Measurements from ENCODE around the gene C10orf53.
A peak's percentile ranks its signal among the peaks of the same experiment; 100 is the strongest.
"Not testable (repeated sequence)": the region's sequence is repeated elsewhere in the genome, so short reads cannot be mapped to it uniquely, and the experiment has no call there.

The C10orf53 gene

DNA sequence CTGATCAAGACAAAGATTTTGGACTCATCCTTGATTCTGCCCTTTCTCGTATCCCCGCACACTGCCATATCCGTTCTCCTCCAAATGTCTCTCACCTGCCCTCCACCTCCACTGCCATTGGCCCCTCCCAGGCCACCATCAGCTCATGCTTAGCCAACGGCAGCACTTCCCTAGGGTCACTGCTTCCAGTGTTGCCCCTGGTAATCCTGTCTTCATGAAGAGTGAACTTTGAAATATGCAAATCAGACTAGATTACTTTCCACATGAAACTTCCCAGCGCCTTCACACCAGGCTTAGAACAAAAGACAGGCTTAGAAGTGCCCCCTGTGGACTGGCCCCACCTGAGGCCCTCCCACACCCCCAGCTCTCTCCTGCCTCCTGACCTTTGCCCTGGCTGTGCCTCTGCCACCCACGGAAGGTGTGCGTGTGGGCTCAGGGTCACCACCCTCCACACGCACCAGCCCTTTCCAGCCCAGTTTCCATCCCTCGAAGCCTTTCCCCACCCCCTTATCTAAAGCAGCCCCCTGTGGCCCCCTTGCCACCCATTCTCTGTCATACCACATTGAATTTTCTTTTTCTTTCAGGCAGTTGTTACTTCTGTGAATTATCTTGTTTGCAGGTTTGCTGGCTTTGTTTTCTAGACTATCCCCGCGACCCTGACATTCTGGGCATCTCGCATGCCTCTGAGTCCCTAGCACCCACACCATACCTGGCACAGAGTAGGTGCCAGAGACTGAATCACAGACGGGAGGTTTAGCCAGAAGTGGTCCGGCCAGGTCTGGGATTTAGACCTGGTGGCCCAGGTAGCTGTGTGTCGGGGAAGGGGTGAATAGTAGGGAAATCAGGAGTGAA, 26.8 kb upstream of the C10orf53 start:
- peak; percentile 25 for DNase-seq (ENCODE audit: low spot score)

DNA sequence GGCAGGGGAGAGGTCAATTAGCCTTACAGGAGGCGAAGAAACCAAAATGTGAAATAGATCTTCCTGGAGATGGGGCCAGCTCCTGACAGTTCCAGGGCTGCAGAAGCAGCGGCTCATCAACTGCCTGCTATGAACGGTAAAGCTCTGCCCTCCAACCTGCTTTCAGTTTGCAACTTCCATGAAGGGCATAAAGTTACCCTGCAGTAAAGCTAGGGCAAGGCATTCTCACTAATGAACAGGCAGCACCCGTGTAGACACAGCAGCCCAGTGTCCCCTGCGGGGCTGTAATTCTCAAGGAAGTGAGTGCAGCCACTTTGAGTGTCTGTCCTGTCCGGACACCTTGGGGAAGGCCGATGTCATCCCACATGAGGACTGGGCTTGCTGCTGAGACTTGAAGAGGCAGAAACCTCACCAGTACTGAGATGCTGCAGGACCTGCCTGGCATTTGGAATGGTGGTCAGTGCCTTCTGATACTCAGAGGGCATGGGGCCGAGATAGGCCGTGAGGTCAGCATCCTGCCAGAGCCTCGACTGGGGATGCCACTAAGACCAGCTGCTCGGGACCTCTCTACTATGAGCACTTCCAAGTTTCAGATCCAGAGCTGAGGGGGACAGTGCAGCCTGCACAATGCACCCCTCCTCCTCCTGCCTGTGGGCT, 26.1 kb upstream of the C10orf53 start:
- DNase-seq (ENCODE audit: low spot score): peak; percentile 27

DNA sequence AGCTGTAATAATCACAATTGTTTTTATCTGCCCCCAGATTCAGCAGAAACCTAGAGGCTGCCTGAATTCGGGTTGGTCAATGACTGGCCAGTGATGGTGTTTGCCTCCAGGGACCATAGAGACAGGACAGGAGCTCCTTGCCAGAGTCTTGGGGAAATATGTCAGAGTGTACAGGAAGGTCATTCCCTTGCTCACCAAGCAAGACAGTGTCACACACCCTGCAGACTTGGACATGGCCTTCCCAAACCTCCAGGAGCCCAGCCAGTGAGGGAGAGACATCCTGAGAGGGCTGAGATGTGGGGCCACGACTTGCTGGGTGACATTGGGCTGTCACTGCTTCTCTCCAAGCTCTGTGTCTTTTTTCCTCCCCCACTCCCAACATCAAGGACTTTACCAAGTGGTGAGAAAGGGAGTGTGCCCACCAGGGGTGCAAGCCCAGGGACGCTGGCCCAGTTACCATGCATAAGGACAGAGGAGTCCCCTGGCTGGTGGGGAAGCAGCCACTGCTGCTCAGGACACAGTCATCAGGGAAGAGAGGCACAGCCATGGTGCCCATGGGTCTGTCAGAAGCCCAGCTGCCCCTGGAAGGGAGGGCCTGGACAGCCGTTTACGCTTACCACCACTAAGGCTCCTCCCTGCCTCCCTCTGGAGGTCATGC, 25.3 kb upstream of the C10orf53 start:
- DNase-seq (ENCODE audit: low spot score): peak; percentile 30

DNA sequence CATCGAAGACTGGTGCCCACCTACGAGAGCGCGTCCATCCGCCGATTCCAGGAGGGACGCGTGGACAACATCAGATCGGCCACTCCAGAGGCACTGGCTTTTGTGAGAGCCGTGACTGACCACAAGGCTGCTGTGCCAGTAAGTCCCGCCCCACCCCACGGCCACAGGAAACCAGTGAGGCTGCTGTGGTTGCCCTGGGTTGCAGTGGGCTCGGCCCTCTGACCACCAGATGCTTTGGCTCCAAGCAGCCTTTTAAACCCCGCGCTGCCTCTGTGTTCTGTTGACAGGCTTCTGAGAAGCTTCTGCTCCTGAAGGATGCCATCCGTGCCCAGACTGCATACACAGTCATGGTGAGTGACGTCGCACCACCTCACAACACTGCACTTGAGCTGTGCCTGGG, 24.4 kb upstream of the C10orf53 start:
- peak; percentile 34 for DNase-seq (ENCODE audit: low spot score)

DNA sequence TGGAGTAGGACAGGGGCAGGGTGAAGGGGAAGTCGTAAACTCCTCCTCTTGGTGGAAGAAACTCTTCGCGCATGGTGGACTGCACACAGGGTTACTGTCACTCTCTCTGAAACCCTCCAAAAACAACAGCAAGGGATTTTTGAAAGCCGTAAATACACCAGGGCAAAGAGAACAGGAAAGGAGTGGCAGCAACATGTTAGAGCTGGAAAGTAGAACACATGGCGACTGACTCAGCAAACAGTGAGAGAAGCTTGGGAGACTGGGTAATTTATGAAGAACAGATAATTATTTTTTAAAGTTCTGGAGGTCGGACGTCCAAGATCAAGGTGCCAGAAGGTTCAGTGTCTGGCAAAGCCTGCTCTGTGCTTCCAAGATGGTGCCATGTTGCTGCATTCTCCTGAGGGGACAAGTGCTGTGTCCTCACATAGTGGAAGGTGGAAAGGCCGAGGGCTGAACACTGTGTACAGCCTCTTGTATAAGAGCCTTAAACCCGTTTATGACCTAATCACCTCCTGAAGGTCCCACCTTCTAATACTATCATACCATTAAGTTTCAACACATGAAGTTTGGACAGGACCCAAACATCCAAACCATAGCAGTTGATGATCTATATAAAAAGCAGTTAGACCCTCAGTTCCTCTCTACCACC, 22.5 kb upstream of the C10orf53 start:
- no peak for DNase-seq (ENCODE audit: low spot score)

DNA sequence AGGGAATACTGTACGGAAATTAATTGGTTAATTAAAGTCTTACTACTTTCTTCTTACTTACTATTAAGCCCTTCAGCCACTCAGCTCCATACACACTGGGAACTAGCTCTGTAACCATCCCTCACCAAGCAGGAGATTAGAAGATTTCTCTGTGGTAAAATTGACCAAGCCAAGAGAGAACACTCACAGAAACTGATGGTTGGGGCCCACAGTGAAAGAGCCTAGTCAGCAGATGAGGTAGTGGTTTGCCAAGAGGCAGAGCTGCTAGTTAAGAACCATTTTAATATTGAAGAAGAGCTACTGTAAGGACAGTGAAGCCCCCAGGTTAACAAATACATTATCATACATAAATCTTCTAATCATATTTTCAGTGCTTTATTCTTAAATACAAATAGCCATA, 21.8 kb upstream of the C10orf53 start:
- DNase-seq (ENCODE audit: low spot score): no peak

DNA sequence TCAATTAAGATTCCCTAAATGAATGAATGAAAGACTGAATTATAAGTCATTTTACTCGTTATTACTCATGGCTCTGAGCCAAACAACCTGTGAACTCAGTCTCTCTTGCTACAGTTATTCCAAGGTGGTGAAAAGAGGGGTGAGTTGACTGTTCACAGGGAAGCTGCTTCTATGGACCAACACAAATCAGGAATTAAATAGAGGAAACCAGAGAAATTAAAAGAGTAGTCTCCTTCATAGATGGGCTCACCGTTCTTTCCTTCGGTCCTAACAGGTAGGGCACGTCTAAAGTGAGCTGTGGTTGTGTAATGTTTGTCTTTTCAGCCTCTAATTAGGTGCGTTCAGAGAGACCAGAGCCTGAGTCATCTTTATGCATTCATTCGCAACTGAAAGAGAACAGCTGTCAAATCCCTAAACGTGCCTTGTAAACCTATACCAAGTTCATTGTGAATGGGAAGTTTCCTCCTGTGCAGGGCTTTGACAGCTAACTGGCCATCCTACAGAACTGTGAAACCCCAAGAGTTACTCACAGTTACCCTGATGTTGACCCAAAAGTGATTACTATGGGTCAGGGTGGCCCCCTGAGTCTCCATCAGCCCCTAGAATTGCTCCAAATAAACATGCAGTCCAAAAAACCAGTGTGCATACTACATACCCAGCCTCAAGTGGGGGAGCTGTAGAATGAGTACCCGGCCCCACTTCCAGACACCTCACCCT, 18.2 kb upstream of the C10orf53 start:
- DNase-seq (ENCODE audit: low spot score): no peak

DNA sequence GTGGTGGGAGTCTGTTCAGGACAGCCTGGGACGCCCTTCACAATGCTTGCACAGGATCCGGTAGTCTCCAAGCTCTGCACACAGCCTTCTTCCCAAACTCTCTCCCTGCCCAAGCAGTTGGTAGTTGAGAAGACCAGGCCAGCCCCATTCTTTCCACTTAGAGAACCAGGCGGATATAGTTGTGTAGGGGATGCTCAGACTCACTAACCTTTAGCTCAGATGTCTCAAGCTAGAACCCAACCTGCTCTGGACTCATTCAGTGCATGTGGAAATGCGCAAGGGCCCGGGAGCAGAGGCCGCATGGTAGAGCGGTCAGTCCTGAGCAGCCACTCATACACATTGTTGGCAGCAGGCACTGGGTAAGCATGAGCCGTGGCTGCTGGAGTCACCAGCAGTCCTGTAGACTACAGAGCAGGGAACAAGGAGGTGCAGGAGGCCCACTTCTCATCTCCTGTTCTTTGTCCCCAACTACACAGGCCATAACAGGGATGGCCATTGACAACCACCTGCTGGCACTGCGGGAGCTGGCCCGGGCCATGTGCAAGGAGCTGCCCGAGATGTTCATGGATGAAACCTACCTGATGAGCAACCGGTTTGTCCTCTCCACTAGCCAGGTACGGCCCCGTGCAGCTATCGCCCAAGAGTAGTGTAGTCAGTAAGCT, 17.2 kb upstream of the C10orf53 start:
- DNase-seq (ENCODE audit: low spot score): no peak

DNA sequence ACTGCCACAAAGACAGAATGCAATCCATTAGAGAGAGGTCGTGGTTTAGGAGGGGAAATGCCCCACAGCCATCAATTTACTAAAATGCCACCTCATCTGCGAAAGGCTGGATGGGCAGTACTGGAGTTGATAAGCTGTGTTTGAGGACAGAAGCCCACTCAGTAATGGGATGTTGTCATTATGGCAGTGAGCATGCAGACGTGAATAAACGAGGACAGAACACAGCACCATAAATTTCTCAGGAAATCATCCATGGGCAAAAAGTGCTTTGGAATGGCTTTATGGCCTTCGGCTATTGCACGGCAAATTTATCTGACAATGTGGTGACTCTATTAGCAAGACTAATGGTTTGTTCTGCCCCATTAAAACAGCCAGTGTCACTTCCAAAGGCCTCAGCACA, 15.9 kb upstream of the C10orf53 start:
- DNase-seq (ENCODE audit: low spot score): no peak

DNA sequence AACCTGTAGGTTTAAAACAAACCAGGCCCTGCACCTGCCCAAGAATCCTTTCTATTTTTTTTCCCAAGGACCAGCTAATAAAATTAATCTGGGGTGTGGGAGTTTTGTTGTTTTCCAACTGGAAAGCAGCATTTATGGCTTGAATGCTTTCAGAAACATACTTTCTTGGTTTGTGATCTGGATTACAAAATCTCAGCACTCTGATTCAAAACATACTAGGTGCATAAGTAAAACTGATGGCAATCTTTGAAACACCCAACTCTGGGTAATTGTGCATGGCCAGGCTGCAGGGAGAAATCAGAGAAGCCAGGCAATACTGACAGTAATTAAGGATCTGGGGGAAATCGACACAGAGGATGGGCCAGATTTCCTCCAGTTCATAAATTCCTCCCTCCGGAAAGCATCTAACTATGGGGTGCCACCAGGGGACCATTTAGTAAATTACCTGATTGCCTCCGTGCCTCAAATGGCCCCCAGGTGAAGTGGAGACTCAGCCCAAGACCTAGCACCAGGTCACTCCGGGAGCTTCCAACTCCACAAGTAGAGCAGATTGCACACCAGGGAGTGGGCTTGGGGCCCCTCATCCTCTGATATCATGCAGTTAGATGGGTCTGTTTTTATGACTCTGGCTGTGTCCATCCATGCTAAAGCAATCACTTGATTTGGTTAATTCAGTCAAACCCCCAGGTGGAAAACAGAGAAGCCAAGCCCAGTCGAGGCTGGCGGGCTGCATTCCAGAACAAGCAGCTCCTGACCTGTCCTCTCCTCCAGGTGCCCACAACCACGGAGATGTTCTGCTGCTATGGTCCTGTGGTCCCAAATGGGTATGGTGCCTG, 15.2 kb upstream of the C10orf53 start:
- DNase-seq (ENCODE audit: low spot score): no peak

DNA sequence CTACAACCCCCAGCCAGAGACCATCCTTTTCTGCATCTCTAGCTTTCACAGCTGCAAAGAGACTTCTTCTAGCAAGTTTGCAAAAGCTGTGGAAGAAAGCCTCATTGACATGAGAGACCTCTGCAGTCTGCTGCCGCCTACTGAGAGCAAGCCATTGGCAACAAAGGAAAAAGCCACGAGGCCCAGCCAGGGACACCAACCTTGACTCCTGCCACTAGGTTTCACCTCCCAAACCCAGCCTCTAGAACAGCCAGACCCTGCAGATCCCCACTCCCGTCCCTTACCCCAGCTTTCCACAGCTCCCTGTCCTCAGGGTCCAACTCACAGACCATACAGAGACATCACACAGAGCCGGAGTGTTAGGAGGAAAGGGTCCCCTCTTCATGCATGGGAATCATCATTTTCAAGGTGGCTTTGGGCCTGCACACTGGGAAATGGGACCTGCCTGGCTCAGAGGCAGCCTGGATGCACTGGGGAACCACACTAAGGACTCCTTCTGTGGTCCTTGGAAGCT, 14.6 kb upstream of the C10orf53 start:
- no peak for DNase-seq (ENCODE audit: low spot score)

DNA sequence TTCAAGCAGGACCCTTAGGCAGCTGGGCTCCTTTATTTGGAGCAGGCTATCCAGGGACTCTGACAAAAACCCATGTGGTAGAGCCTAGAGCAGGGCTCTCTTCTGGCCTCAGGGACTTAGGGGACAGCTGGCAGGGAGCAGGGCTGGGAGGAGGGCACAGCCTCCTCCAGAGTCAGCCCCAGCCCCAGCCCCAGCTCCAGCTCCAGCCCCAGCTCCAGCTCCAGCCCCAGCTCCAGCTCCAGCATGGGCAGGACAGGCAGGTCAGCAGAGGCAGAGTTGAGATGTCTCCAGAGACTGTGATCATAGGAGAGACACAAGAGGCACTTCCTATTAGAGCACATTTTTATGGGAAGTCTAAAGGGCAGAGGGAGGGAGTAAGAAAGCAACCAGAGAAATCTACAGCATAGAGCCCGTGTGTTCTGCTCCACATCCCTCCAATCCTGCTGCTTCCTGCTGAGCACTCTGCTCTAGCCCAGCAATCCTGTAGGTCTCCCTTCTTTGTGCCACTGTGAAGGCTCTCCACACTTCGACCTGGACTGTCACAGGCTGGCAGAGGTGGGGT, 13.3 kb upstream of the C10orf53 start:
- DNase-seq (ENCODE audit: low spot score): no peak

DNA sequence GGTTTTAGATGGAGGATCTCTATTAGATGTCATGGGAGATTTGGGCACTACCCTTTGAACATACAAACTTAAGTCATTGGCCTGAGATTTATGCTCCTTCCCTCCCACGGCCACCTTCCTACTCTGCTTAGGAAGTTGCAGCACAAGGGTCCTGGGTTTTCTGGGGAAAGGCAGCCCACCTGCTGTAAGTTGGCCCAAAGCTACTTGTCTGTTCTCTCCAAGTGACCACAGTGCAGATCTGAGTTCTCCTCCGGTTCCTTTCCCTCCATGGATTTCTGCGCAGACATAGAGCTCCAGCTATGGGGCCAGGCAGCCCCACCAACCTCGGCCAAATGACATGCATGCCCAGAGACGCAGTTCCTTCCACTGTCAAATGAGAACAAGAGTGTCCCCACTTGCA, 12.8 kb upstream of the C10orf53 start:
- no peak for DNase-seq (ENCODE audit: low spot score)

DNA sequence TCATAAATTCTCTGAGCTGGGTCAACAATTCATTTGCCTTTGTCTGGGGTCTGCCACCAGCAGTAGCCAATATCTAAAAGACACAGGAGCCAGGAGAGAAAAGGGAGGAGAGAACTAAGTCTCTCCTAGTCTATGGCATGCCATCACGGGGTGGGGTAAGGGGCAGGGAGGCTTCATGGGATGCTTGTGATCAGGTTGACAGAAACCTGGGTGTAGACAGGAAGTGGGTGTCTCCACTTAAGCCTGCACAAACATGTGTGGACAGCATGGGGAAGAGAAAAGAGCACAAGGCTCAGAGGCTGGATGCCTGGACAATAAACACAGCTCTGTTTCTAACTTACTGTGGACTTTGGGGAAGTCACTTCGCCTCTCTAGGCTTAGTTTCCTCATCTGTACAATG, 11.5 kb upstream of the C10orf53 start:
- DNase-seq (ENCODE audit: low spot score): no peak

DNA sequence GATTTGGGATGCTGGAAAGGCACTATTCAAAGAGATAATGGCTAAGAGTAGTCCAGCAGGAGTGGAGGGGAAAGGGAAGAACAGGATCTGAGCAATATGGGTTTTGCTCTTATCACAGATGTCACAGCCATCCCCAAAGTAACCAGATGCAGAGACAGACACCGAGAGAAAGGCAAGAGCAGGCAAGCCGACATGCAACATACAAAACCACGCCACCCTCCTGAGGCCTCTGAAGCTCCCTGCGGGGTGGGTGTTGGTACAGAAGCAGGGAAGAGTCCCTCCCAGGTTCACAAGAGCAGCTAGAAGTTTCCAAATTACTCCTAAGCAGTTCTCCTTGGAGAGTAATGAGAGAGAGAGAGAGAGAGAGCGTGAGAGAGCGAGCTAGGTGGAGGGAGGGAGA, 10.8 kb upstream of the C10orf53 start:
- no peak for DNase-seq (ENCODE audit: low spot score)

DNA sequence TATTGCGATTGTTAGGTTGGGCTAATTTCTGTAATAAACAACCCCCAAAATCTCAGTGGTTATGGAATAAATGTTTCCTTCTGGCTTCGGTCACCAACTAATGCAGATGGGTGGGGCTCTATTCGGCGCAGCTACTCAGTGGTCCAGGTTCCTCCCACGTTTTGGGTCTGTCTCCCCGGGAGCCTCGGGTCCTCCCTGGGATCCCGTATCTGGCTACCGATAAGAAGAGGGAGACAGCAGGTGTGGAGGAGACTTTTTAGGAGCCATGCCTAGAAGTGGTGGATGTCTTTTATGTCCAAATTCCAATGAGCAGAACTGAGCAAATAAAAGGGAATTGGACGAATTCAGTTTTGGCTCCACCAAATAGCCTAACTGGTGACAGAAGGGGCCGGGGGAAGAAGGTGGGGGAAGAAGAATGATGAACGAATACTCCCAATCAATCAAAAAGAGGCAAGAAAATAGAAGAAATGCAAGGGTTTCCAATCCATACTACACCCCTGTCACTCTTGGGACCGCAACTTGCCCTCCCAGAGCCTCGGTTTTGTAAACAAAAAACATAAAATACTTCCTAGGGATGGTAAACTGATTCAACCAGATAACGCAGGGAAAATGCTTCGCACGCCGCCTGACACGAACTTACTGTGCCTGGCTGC, 498 bp upstream of the C10orf53 start:
- no peak for DNase-seq (ENCODE audit: low spot score)

DNA sequence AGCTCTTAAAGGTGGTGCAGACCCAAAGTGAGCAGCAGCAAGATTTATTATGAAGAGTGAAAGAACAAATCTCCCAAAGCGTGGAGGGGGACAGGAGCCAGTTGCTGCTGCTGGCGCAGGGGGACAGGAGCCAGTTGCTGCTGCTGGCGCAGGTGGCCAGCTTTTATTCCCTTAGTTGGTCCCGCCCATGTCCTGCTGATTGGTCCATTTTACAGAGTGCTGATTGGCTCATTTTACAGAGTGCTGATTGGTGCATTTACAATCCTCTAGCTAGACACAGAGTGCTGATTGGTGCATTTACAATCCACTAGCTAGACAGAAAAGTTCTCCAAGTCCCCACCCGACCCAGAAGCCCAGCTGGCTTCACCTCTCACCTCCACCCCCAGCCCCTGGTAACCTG, 3.0 kb downstream of the C10orf53 start:
- DNase-seq (ENCODE audit: low spot score): not testable (repeated sequence)

DNA sequence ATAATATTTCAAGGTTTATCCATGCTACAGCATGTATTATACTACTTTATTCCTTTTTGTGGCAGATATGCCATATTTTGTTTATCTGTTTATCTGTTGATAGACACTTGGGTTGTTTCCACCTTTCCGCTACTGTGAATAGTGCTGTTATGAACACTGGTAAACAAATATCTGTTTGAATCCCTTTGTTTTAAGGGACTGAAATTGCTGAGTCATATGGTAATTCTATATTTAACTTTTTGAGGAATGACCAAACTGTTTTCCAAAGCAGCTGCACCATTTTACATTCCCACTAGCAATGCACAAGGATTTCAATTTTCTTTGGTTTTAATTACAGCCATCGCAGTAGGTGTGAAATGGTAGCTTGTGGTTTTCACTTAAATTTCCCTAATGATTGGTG, 3.4 kb downstream of the C10orf53 start:
- no peak for DNase-seq (ENCODE audit: low spot score)

DNA sequence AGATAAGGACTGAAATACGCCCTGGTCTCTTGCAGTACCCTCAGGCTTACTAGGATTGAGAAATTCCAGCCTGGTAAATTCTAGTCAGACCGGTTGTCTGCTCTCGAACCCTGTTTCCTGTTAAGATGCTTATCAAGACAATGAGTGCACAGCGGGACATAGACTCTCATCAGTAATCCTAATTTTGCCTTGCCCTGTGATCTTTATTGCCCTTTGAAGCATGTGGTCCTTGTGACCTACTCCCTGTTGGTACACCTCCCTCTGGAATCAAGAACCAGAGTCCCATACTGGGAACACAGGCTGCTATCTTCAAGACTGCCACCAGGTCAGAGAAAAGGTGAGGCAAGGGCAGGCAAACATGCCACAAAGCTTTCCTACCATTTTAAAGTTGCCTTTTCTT, 7.2 kb downstream of the C10orf53 start:
- DNase-seq (ENCODE audit: low spot score): no peak
